HG03095 (cell line): ENCODE results near the gene RAP1GAP2.
"Not testable (repeated sequence)": the region's sequence is repeated elsewhere in the genome, so short reads cannot be mapped to it uniquely, and the experiment has no call there.

Source experiments
- ATAC-seq: cut with Tn5 transposase; IDR thresholded peaks from one replicate; pipeline ENCODE4 v1.9.1; 2021; ENCODE audit warnings: moderate library complexity; ENCODE audit not compliant: unreplicated experiment

Gene RAP1GAP2

GRCh38 chr17:2814049-2814448, 17.8 kb downstream of the RAP1GAP2 start:
- ATAC-seq = no peak

DNA sequence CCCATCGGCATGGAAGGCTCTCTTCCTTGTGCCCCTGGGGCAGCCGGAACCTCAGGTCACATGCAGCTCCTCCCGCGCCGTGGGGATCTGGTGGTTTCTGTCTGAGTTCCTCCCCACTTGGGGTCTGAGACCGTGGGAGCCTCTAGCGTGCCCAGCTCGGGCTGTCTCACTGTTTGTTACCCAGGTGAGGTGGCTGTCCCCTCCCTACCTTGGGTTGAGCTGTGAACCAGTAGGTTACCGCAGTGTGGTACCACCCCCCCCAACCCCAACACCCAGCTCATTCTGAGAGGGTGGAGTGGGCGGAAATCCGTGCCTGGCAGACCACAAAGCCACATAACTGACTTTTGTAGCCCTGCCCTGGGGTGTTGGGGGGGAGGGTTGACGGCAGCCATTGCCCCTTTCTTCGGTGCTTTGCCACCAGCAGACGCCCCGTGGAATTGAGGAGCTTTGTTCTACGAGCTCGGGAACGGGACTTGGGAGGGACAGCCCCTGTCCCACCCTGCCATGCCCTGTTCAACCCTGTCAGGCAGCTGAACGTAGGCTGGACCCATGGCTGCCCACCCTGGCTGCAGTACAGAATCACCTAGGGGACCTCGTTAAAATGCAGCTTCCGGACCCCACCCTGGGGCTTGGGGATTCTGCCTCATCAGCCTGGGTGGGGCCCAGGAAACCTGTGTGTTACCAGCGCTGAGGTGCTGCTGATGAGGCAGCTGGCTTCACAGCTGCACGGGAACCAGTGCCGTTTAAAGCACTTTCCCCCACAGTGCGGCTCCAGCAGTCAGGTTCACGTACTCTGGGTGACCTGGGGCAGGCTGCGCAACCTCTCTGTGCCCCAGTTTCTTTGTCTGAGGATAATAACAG, 18.5 kb downstream of the RAP1GAP2 start:
- no peak for ATAC-seq

DNA sequence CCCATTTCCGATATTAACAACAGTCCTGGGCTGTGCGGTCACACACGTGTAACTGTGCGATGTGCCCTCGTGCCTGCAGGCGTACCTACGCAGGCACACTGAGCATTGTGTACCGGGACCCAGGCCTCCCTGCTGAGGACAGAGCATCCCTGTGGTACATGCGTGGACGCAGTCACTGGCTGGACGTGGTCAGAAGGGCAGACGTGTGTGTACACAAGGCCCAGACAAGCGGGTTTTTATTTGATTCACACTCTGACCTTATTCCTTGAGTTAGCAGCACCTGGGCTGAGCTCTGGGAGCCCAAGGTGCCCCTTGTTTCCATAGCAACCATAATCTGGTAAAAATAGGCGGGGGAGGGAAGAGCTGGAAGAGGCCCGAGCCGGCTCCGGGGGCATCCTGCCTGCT, 19.5 kb downstream of the RAP1GAP2 start:
- no peak for ATAC-seq

DNA sequence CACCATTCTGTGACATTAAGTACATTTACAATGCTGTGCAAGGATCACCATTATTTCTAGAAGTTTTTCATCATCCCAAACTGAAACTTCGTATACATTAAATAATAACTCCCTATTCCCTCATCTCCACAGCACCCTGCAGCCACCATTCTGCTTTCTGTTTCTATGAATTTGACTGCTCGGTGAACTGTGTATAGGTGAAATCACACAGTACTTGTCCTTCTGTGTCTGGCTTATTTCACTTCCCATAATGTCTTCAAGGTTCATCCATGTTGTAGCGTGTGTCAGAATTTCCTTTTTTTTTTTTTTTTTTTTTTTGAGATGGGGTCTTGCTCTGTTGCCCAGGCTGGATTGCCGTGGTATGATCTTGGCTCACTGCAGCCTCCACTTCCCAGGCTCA, 20.4 kb downstream of the RAP1GAP2 start:
- no peak for ATAC-seq

DNA sequence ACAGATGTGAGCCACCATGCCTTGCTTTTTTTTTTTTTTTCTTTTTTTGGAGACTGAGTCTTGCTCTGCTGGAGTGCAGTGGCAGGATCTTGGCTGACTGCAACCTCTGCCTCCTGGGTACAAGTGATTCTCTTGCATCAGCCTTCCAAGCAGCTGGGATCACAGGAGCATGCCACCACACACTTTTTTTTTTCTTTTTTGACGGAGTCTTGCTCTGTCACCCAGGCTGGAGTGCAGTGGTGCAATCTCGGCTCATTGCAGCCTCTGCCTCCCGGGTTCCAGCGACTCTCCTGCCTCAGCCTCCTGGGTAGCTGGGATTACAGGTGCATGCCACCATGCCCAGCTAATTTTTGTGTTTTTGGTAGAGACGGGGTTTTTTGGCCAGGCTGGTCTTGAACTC, 23.1 kb downstream of the RAP1GAP2 start:
- ATAC-seq = not testable (repeated sequence)

- no peak for ATAC-seq
Observed at GRCh38 chr17:2819921-2820501, 23.8 kb downstream of the RAP1GAP2 start.

DNA sequence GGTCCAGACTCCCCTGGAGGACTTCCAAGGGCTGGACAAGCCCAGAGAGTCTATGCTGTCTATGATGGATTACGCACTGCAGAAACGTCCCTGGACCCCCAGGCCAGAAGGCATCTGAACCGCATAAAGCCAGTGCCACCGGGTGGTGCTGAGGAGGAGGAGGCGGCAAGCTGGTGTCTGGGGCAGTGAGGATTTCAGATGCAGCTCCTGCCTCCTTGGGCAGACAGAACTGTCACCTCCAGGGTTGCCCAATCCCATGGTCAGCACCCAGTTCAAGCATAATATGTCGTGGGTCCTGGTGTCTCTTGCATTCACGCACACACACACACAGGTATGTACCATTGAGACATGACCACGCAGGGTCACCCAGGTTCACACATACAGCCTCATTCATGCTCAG, 25.6 kb downstream of the RAP1GAP2 start:
- ATAC-seq = no peak

GRCh38 chr17:2822358-2822757, 26.1 kb downstream of the RAP1GAP2 start:
- ATAC-seq = no peak

GRCh38 chr17:2825253-2825970, 29.2 kb downstream of the RAP1GAP2 start:
- ATAC-seq = no peak

DNA sequence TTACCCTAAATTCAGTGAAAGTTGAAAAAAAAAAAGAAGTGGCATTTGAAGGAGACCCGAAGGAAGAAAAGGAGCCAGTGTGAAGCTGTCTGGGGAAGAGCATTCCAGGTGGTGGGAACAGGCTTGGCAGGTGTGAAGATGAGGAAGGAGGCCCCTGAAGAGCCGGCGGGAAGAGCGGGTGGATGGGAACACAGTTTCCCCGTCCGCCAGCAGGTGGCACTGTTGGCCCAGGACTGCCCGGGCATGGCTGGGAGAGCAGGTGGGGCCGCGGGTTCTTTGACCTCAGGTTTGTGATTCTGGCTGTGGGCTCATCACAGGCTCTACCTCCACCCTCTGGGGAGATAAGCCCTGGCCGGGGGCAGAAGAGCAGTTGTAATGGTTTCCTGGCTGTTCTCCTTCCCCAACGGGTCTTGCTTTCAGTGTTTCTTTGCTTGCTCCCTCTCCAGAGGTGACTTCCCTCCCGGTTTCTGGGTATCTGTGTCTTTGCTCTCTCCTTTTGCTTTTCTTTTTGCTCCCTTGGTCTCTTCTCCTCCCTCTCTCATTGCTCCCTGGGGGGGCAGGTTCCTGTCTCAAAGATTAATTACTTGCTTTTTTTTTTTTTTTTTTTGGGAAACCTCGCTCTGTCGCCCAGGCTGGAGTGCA, 32.3 kb downstream of the RAP1GAP2 start:
- no peak for ATAC-seq

- no peak for ATAC-seq
Observed at GRCh38 chr17:2830678-2831077, 34.4 kb downstream of the RAP1GAP2 start.

- ATAC-seq = no peak
Observed at GRCh38 chr17:2835780-2836179, 39.5 kb downstream of the RAP1GAP2 start.

DNA sequence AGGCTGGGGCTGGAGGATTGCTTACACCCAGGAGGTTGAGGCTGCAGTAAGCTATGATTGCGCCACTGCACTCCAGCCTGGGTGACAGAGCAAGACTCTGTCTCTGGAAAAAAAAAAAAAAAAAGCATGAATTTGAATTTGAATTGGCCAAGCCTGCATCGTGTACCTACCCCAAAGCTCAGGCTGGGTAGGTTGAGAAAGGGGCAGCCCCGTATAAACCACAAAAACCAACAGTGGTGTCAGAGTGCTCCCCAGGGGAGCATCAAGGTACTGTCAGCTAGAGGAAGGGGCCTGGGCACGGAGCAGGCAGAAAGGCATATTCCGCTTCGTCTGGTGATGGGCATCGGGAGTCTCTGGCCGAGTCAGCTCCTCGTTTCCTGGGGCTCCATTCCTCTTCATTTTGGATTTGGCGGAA, 40.9 kb downstream of the RAP1GAP2 start:
- no peak for ATAC-seq

DNA sequence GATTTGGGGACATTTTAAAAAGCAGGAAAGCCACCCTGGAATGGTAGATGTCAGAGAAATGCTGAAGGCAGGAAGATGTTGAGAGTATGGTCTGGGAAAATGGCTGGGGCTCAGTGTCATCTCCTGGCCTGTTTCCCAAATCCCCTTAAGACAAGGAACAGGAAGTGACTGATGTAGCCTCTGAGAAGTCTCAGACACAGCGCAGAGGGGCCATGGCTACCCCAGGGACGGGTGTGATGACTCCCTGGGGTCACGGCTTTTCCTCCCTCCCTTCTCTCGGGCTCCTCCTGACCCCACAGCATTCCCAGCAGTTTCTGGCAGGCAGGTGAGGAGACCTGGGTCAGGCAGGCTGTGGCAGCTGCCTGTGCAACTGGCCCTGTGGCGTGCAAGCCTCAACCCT, 45.4 kb downstream of the RAP1GAP2 start:
- no peak for ATAC-seq

GRCh38 chr17:2842464-2842863, 46.2 kb downstream of the RAP1GAP2 start:
- no peak for ATAC-seq

GRCh38 chr17:2844416-2844815, 48.2 kb downstream of the RAP1GAP2 start:
- no peak for ATAC-seq

DNA sequence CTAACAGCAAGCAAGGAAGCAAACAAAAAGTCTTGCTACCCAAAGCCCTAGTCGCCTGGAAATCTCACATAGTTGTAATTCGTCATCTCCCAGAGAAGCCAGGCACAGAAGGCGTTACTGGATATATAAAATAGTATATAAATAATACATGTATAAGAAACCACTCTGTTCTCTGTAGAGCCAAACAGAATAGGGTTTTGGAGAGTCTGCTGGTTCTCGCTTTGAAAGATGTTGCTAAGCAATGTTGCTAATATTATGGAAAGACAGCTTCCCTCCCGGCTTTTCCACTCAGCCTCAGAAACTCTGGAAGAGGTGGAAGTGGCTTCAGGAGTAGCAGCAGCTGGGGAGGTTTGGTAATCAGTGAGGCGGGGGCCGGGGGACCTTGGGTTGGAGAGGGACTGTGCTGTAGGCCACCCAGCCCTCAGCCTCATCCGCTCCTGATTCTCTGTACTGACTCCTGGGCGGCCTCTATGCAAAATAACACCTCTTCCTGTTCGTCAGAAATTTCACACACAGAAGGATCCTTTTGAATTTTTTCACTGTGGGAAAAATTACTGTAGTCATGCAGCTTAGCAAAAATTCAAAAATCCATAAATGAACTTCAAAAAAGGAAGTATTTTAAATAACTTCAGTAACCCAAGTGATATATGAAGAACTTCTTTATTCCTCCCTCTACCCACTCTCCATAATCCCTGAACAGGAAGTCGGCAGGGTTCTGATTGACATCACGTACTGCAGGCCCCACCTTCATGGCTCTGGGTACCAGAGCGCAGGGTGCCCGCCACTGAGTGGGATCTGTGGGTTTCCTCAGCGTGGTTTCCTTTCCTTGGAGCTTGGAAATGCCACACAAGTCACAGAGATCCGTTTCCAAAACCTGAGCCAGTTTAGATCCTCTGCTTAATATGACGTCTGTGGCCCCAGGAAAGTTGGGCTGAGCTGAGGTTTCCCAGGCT, 51.4 kb downstream of the RAP1GAP2 start:
- ATAC-seq = no peak

- no peak for ATAC-seq
Observed at GRCh38 chr17:2849327-2849670, 53.1 kb downstream of the RAP1GAP2 start.

DNA sequence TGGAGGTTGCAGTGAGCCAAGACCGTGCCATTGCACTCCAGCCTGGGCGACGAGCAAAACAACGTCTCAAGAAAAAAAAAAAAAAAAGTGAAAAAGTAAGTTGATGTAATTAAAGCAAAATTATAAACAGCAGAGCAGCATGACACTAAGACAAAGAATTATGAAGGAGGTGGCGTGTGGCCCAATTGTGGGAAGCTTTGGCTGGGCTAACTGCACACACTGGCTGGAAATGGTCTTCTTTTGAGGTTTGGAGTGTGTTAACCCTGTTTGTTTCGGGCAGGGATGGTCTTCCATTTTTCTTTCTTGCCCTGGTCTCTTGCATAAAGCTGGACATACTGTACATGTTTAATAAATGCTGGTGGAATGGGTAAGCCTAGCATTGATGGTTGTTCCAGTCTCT, 54.8 kb downstream of the RAP1GAP2 start:
- ATAC-seq = no peak

DNA sequence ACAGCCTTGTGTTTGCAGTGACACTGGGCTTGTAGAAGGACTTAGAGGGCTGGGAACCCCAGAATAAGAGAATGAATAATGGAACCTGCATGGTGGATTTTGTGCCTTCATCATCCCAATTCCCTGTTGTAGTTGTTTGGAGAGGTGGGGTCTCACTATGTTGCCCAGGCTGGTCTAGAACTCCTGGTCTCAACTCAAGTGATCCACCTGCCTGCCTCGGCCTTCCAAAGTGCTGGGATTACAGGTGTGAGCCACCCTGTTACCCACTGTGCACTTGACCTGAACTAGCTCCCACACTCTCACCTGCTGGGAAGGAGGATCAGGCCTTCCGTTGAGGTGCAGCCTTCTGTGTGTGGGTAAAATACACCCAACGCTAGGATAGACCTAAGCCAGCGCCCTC, 55.4 kb downstream of the RAP1GAP2 start:
- ATAC-seq = no peak
